HG02642 (cell line): ENCODE data around the gene GPR108.
"Not testable (repeated sequence)": the region's sequence is repeated elsewhere in the genome, so short reads cannot be mapped to it uniquely, and the experiment has no call there.

Experiments used
- ATAC-seq: cut with Tn5 transposase; IDR thresholded peaks from one replicate; pipeline ENCODE4 v1.9.1; 2021; ENCODE audit warnings: mild to moderate bottlenecking; ENCODE audit not compliant: unreplicated experiment, poor library complexity

GPR108 gene

DNA sequence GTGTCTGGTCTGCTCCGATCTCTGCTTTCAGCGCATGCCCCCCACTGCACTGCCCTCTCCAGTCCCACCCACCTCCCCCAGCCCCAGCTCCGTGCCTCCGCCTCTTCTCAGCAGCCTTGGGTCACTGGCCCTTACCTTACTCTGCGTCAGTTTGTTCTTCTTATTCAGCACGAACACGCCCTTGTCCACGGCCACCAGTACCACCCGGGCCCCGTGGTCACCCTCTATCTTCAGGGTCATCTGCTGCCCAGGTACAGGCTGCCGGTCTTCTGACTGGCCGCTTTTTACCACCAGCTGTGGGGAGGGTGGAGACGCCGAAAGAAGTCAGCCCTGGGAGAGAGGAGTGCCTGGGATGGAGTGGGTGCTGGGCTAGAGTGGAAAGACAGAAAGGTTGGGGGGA lies 27.8 kb downstream of the GPR108 start:
- no peak for ATAC-seq

DNA sequence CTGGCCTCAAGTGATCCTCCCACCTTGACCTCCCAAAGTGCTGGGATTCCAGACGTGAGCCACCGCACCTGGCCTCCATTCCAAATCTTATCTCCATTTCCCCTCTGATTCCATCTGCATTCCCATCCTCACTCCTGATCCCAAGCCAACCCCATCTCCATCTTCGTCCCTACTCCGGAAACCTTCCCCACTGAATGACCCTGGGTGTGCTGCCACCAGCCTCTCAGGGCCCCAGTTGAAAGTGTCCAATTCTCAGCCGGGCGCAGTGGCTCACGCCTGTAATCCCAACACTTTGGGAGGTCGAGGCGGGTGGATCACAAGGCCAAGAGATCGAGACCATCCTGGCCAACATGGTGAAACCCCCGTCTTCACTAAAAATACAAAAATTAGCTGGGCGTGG lies 28.5 kb downstream of the GPR108 start:
- not testable (repeated sequence) for ATAC-seq

GRCh38 chr19:6708346-6708745 lies 29.0 kb downstream of the GPR108 start:
- no peak for ATAC-seq

- ATAC-seq, result no peak
Observed at GRCh38 chr19:6707658-6708018, 29.7 kb downstream of the GPR108 start.

DNA sequence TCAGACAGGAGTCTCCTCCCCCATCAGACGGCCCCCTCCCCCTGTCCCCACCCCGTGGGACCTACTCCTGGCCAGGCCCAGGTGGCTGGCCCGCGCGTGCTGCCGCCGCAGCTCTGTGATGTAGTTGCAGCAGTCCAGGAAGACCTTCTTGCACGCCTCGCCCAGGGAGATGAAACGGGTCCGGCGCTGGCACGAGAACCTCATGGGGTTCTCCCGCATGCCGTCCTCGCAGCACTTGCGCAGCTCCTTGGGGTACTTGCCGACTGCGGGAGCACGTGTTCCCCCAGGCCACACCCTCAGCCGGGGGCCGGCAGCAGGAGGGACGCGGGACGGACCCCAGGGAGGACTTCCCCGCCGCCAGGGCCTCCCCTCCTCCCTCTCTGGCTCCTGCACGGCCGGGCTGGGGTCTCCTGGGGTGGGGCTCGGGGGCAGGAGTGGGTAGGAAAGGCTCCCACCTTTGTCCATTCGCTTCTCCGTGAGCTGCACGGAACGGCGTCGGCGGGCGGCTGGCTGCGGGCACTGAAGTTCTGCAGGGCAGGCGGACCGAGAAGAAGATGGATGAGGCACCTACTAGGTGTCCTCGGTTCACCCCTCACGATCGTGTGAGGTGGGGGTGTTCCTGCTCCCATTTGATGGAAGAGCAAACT lies 30.2 kb downstream of the GPR108 start:
- no peak for ATAC-seq

GRCh38 chr19:6706633-6706958 lies 30.8 kb downstream of the GPR108 start:
- ATAC-seq, result no peak

DNA sequence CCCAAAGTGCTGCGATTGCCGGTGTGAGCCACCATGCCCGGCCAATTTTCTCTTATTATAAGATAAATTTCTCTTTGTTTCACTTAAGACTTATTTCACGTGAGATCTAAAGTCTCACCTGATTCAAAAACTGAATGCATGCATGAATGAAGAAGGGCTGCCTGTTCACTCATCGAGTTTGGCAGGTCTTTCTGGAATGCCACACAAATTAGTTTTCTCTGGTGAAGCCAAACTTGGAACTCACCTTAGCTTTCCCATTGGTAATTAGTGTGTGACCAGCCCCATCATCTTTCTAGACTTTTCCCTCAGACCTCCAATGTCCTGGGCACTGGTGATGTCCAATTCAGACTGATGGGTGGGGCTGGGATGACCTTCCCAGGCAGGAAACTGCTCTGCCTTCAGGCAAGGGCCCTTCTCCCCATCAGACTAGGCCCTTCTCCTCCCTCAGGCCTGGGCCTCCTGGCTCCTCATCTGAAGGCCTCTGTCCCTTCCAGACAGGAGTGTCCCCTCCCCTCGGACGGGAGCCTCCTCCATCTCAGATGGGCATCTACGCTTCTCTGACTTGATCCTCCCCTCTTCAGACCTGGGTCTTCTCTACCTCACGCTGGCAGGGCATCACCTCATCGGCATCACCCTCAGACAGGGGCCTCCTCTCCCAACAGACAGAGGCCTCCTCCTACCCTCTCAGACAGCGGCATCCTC lies 31.3 kb downstream of the GPR108 start:
- no peak for ATAC-seq

GRCh38 chr19:6700586-6701316 lies 36.6 kb downstream of the GPR108 start:
- no peak for ATAC-seq

GRCh38 chr19:6699935-6700334 lies 37.4 kb downstream of the GPR108 start:
- no peak for ATAC-seq

- ATAC-seq, result no peak
Observed at GRCh38 chr19:6697291-6697690, 40.1 kb downstream of the GPR108 start.

DNA sequence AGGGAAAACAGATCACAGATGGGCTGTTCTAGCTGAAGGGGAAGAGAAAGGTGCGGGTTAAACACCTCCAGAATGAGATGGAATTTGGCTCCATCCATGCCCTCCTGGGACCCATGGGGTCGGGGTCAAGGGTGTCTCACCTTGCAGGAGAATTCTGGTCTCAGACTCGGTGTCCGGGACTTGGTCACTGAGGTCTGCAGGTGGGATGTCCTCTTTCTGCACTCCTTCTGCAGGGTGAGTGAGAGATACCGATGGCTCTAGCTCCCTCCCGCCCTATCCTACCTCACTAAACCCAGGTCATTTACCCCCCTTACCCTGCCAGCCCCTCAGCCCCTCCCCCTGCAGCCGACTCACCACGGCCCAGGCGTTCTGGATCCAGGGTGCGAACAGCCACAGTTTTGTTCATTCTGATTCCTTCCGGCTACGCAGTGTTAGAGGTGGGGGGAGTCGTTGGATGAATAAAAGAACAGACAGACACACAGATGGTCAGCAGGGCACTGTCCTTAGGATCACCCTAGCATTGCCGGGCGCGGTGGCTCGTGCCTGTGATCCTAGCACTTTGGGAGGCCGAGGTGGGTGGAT lies 41.0 kb downstream of the GPR108 start:
- ATAC-seq, result no peak

- no peak for ATAC-seq
Observed at GRCh38 chr19:6694147-6694815, 43.1 kb downstream of the GPR108 start.

- no peak for ATAC-seq
Observed at GRCh38 chr19:6693681-6694080, 43.7 kb downstream of the GPR108 start.

- no peak for ATAC-seq
Observed at GRCh38 chr19:6693056-6693471, 44.3 kb downstream of the GPR108 start.

GRCh38 chr19:6692027-6692426 lies 45.4 kb downstream of the GPR108 start:
- ATAC-seq, result no peak

DNA sequence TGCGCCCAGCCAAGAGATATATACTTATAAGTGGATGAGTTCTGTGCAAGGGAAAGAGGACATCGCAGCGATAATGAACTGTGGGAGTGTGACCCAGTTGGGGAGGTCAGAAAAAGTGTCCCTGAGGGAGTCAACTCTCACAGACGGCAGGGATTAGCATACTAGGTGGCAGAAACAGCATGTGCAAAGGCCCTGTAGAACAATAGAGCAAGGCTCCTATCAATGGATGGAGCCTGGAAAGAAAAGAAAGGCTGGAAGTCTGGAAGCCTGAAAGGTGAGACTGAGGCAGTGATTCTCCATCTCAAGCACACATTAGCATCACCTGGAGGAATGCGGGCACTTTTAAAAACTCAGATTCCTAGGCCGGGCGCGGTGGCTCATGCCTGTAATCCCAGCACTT lies 46.0 kb downstream of the GPR108 start:
- no peak for ATAC-seq

DNA sequence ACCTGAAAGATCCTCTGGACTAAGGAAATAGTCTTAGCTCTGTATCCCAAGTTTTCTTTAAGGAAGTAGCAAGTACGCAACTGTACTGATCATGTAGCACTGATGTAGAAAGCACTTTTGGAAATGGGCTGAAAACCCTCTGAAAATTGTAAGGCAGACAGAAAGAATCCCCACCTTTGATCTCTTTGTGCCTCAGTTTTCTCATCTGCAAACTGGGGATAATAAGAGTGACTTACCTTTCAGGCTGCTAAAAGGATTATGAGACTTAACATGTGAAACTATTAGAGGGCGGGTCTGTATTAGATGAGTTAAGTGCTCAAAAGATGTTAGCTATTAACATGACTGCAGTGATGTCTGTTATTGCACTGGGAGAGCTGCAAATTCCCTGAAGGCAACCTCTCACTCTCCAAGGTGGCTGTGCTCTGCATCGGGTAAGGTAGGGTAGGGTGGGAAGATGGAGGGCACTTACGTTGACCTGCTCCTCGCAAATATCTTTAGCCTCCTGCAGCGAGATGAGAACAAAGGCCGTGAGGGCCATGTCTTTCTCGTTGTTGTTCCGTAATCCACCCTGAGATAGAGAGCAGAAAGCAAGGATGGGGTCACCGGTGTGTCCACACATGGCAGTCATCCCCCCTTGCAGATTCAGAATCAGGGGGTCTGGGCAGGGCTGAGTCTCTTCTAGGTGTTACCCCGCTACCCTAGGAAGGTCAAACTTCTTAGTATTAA lies 47.1 kb downstream of the GPR108 start:
- no peak for ATAC-seq

- no peak for ATAC-seq
Observed at GRCh38 chr19:6687114-6687513, 50.3 kb downstream of the GPR108 start.

DNA sequence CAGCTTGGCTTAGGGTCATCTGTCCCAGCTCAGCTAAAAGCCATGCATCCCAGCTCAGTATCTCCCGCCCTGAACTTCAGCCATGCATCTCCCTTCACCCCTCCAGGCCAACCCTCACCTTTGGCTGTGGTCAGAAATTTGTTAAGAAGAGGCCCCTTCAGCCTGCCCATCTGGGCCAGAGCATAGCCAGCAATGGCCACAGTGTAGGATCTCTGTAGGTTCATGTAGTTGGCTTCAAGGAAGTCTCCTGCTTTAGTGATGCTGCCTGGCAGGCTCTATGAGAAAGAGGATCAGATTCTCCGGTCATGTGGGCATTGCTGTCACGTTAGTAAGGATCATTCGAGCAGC lies 50.8 kb downstream of the GPR108 start:
- ATAC-seq, result no peak

DNA sequence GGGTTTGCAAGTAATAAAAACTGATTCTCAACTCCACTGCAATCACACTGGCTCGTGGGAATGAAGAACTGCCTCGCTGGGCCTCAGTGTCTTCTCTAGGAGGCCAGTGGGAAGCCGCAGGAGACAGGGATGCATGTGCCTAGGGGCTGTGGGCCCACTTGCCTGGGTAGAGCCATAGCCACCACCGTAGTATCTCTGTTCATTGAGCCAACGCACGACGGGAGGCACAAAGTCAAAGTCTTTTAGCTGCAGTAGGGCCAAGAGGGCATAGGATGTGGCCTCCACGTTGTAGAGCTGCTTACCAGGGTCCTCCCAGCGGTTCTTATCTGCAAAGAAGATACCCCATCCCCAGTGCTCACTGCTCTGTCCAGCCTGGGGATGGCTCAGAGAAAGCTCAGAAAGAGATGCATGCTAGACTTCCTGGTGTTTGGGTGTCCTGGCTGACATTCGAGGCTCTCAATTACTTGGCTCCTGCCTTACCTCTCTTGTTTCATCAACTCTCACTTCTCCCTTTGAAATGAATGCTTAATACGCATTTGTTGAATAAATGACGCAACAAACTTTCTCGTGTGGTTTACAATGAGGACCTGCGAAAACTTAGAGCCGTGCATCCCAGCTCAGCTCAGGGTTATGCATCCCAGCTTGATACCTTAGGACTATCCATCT lies 51.3 kb downstream of the GPR108 start:
- ATAC-seq, result no peak
